ENCODE data around the gene TBCEL.

TBCEL gene

DNA sequence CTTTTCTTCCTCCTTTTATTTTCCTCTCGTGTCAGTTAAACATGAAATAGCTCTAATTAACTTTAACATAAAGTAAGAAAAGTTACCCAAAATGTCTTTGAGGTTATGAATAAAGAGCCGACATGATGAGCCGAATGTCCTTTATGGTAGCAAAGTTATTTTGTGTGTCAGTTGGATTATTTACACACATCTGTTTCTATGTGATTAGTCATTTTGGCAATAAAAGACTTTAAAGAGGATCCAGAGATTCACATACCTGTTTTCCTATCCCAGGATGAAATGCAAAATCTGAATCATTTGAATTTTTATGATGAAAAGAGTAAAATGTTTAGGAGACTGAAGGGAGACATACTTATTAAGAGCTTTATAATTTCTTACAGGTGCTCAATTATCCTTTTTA lies 43.1 kb downstream of the TBCEL start:
- no peak for DNase-seq

DNA sequence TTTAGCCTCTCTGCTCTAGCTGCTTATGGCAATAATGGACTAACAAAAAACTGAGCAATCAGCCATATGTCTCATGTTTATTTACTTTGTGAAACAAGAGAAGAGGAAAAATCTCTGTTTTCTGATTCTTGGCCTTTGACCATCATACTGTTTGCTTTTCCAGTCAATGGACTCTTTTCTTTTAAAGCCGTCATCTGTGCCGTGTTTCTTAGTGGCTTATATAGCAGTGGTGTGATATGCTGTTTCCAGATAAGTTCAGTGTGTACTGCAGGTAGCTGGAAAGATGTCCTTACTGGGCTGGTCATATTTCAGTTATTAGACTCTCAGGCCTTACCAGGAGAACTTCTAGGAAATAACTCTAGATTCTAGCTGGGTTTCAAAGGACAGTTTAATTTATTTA lies 43.6 kb downstream of the TBCEL start:
- peak; percentile 23 to 84 for DNase-seq

DNA sequence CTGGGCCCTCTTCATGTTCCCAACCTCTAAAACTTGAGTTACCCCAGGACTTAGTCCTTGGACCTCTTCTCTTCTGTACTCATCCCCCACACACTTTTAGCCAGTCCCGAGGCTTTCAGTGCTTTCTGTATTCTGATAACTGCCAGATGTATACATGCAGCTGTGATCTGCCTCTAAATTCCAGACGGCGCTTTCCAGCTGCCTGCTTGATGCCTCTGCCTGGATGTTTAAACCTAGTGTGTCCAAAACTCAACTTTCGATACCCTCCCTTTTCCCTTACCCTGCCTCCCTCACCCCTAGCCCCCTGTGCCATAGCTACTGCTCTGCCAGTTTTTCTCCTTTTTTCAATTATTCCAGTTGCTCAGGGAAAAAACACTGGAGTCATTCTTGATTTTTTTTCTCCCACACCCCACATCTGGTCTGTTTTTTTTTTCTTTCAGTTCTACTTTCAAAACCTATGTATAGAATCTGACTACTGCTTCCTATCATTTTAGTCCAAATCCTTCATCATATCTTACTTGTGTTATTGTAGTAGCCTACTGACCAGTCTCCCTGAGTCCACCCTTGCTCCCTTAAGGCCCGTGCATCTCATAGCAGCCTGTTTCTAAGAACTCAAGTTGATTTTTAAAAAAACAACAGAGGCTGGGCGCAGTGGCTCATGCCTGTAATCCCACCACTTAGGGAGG lies 44.2 kb downstream of the TBCEL start:
- DNase-seq: no peak

DNA sequence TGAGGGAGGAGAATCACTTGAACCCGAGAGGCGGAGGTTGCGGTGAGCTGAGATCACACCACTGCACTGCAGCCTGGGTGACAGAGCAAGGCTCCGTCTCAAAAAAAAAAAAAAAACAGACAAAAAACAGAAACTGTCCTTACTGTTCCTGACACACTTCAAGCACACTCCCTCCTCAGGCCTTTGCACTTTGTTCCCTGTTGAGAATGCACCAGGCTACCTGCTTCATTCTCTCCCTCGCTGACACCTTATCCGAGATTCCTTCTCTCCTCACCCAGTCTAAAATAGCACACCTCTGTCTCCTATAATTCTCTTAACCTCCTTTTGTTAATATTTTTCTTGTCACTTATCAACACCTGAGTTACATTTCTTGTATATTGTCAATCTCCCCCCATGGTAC lies 44.9 kb downstream of the TBCEL start:
- DNase-seq: no peak

DNA sequence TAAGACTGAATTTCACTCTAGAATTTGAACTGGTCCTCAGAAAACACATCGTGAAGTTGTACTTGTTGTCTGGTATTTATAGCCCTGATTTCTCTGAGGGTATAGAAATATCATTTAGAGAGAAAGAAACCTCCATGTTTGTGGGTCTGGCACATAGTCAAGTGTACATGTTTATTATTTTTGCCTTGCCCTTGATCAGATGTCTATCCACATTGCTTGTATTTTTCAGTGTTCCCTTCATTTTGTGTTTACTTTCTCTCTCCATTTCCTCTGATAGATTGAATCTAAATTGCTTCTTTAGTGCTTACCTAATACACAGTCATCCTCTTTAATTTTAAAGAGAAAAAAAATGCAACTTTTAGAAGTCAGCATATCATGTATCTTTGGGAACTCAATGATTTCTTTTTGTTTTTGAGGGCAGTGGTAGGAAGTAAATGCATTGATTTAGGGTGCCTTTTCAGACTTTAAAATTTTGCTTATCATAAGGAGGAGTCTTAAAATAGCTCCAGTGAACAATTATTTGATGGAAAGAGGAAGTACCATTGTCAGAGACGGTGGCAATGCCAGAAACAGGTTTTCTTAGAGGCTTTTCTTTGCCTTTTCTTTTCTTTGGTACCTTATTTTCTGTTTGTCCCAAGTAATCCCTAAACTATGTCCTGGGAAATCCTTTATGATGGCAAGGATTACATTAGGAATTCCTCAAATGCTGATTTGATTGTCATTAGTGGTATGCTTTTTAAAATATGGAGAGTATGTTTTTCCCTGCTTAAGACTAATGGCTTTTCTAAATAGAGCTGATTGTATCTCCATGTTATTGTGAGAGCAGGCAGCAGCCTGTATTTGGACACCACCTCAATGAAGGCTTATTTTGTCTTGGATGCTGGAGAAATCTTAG lies 47.3 kb downstream of the TBCEL start:
- DNase-seq: no peak

GRCh38 chr11:121071846-121072450 lies 48.0 kb downstream of the TBCEL start:
- DNase-seq: no peak

DNA sequence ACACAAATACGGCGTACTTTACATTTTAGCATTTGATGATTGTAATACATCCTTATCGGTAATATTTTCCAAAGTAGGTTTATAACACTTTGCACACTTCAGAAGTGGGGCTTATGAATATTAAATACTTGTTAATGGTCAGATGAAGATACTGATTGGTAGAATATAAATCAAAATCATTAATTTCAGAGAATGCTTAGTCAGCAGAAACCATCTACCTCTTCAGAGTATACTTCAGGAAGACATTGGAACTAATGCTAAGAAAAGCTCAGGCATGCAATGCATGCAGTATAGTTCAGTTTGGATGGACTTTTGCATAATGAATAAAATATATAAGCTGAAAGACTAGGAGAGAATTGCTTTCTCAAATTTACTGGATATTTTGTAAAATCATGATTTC lies 57.4 kb downstream of the TBCEL start:
- DNase-seq: no peak

GRCh38 chr11:121082219-121082618 lies 58.3 kb downstream of the TBCEL start:
- no peak for DNase-seq

GRCh38 chr11:121082670-121083069 lies 58.8 kb downstream of the TBCEL start:
- DNase-seq: no peak

- no peak for DNase-seq
These were observed 63.0 kb downstream of the TBCEL start for GRCh38 chr11:121086866-121087265.

- no peak for DNase-seq
These were observed 65.7 kb downstream of the TBCEL start for GRCh38 chr11:121089566-121089965.

GRCh38 chr11:121090145-121090721 lies 66.3 kb downstream of the TBCEL start:
- DNase-seq: no peak

GRCh38 chr11:121091492-121092152 lies 67.7 kb downstream of the TBCEL start:
- DNase-seq: no peak

DNA sequence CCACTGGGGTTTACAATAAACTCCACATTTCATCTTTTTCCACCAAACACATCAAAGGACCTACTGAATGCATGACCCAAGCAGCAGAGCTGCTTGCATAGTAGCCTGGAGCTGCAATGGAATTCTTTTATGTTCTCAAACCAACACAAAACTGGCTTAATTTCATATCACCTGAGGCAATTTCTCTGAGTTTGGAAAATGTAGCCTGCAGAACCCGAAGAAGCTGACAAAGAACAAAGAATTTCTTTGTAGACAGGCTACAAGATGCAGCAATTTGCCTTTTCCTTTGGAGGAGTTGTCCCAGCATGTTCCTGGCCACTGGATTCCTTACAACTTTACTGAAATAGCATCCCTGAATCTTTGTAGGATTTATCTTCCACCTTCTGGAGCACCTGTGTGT lies 71.7 kb downstream of the TBCEL start:
- DNase-seq: no peak

DNA sequence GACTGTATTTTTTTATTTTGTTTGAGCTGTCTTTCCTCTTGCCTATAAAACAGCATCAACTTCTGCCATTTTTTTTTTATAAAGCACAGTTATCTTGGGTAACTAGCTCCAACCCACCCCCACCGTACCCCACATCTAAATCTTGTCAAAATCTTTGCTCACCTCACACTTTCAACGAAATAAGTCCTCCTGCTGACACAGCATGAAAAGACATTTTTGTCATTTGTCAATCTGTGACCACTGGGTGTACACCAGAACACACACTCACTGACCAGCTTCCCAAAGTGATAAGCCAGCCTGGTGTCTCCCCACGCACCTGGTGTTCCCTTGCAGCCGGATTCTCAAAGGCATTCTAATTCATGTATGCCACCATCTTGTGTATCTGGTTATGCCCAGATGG lies 75.5 kb downstream of the TBCEL start:
- DNase-seq: no peak

- DNase-seq: no peak
These were observed 76.0 kb downstream of the TBCEL start for GRCh38 chr11:121099885-121100284.

DNA sequence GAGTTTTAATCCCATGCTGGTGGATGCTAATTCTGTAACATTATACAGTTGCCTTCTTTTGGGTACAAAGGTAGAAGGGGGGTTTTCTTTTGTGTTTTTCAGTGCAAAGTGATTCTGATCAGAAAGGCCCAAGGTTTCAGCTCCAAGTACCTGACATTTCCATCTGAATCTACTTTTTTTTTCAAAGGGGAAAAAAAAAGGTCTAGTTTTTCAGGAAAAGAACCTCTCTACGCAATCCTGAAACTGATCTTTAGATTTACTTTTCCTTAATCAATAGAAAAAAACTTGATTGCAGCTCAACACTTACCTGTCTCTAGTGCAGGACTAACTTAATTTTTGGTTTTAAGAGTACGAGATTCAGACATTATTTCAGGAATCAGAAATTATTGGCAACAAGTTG lies 77.0 kb downstream of the TBCEL start, which contains the start of gene TECTA:
TSS of gene TECTA (plus strand) at position 301 of the 400 bp plus-strand sequence. CDS start 1,423 bp downstream, outside the sequence.
- DNase-seq: no peak

GRCh38 chr11:121104312-121104762 lies 80.4 kb downstream of the TBCEL start:
- DNase-seq: no peak

GRCh38 chr11:121105063-121105480 lies 81.2 kb downstream of the TBCEL start:
- no peak for DNase-seq

DNA sequence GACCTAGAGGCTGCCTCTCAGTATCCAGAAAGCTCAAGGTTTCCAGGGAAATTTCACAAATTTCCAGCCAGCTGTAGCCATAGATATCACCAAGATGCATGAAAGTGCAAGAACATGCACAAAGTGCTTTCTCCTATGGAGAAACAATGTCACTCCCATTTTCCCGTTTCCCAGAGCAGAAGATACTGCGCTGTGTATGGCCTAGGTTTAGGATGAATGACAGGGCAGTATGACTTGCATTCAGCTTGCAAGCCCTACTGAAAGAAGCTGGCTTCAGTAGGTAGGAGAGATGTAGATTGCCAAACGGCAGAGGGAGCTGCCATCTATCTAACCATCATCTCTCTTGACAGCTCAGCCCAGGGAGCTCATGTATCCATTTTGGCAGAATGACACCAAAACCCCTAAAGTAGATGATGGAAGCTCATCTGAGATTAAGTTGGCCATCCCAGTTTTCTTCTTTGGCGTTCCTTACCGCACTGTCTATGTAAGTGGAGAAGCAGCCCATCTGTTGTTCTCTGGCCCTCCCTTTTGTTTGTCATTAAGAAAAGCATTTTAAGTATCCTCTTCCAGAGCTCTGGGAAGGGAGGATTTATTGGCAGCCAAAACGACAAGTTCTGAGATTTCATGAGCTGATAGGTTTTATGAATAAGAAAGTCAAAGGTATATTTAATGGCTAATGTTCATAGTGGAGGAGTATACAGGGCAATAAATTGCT lies 81.7 kb downstream of the TBCEL start:
- no peak for DNase-seq

GRCh38 chr11:121106812-121107211 lies 82.9 kb downstream of the TBCEL start:
- peak; percentile 14 to 60 for DNase-seq

- DNase-seq: no peak
These were observed 84.5 kb downstream of the TBCEL start for GRCh38 chr11:121108413-121108812.

Measured in NCI-H2081 (cell line).